HEK293 (cell line): Measurements from ENCODE around the gene SLCO4A1.
A peak's percentile ranks its signal among the peaks of the same experiment; 100 is the strongest.

ENCODE experiments used
- ATF2 ChIP-seq: fragments of 450-650 bp; formaldehyde crosslinking; IDR thresholded peaks from 2 replicates; pipeline ENCODE4 v1.5.1; 2016; ENCODE audit warnings: missing biosample characterization, missing genetic modification characterization, low read depth
- HOXA7 ChIP-seq: sonication (generic); formaldehyde crosslinking; IDR thresholded peaks from 2 replicates; pipeline ENCODE4 v1.8.1; 2022; ENCODE audit warnings: missing genetic modification reagents, borderline replicate concordance
- IKZF3 ChIP-seq: fragments of 450-650 bp; IDR thresholded peaks from 2 replicates; pipeline ENCODE4 v1.5.0; 2018; ENCODE audit warnings: missing biosample characterization, mild to moderate bottlenecking, missing genetic modification characterization, moderate library complexity
- KLF7 ChIP-seq: fragments of 450-650 bp; formaldehyde crosslinking; IDR thresholded peaks from 2 replicates; pipeline ENCODE4 v1.5.1; 2016; ENCODE audit warnings: missing biosample characterization, missing genetic modification characterization, borderline replicate concordance
- OVOL3 ChIP-seq: fragments of 450-650 bp; formaldehyde crosslinking; IDR thresholded peaks from 2 replicates; pipeline ENCODE4 v1.5.1; 2016; ENCODE audit warnings: missing biosample characterization, missing genetic modification characterization
- REST ChIP-seq: fragments of 450-650 bp; formaldehyde crosslinking; IDR thresholded peaks from 2 replicates; pipeline ENCODE4 v1.5.1; 2016; ENCODE audit warnings: missing biosample characterization, missing genetic modification characterization
- SALL2 ChIP-seq: fragments of 450-650 bp; formaldehyde crosslinking; IDR thresholded peaks from 2 replicates; pipeline ENCODE4 v1.5.0; 2017; ENCODE audit warnings: missing biosample characterization, mild to moderate bottlenecking, missing genetic modification characterization, borderline replicate concordance
- SETDB1 ChIP-seq: IDR thresholded peaks from one replicate; pipeline ENCODE4 v1.6.1; 2017; ENCODE audit warnings: mild to moderate bottlenecking, low read length, moderate library complexity, mixed read lengths; ENCODE audit not compliant: insufficient read length
- ZBTB17 ChIP-seq: fragments of 450-650 bp; formaldehyde crosslinking; IDR thresholded peaks from 2 replicates; pipeline ENCODE4 v1.5.1; 2016; ENCODE audit warnings: missing biosample characterization, missing genetic modification characterization
- ZBTB20 ChIP-seq: fragments of 450-650 bp; formaldehyde crosslinking; IDR thresholded peaks from 2 replicates; pipeline ENCODE4 v1.5.1; 2016; ENCODE audit warnings: missing biosample characterization, missing genetic modification characterization
- ZFP69B ChIP-seq: fragments of 450-650 bp; formaldehyde crosslinking; IDR thresholded peaks from 2 replicates; pipeline ENCODE4 v1.5.1; 2016; ENCODE audit warnings: missing biosample characterization, missing genetic modification characterization
- ZNF140 ChIP-seq: fragments of 450-650 bp; formaldehyde crosslinking; IDR thresholded peaks from 2 replicates; pipeline ENCODE4 v1.5.1; 2016; ENCODE audit warnings: missing biosample characterization, missing genetic modification characterization
- ZNF155 ChIP-seq: fragments of 450-650 bp; formaldehyde crosslinking; IDR thresholded peaks from 2 replicates; pipeline ENCODE4 v1.5.1; 2016; ENCODE audit warnings: missing biosample characterization, missing genetic modification characterization
- ZNF221 ChIP-seq: fragments of 450-650 bp; formaldehyde crosslinking; IDR thresholded peaks from 2 replicates; pipeline ENCODE4 v1.5.1; 2017; ENCODE audit warnings: missing biosample characterization, missing genetic modification characterization, borderline replicate concordance
- ZNF239 ChIP-seq: fragments of 450-650 bp; formaldehyde crosslinking; IDR thresholded peaks from 2 replicates; pipeline ENCODE4 v1.5.1; 2016; ENCODE audit warnings: missing biosample characterization, missing genetic modification characterization
- ZNF248 ChIP-seq: fragments of 450-650 bp; formaldehyde crosslinking; IDR thresholded peaks from 2 replicates; pipeline ENCODE4 v1.5.1; 2017; ENCODE audit warnings: missing biosample characterization, missing genetic modification characterization
- ZNF394 ChIP-seq: fragments of 450-650 bp; formaldehyde crosslinking; IDR thresholded peaks from 2 replicates; pipeline ENCODE4 v1.5.1; 2016; ENCODE audit warnings: missing biosample characterization, missing genetic modification characterization, mild to moderate bottlenecking, moderate library complexity, borderline replicate concordance
- ZNF433 ChIP-seq: fragments of 450-650 bp; formaldehyde crosslinking; IDR thresholded peaks from 2 replicates; pipeline ENCODE4 v1.5.1; 2016; ENCODE audit warnings: missing biosample characterization, missing genetic modification characterization, low read depth
- ZNF514 ChIP-seq: fragments of 450-650 bp; formaldehyde crosslinking; IDR thresholded peaks from 2 replicates; pipeline ENCODE4 v1.5.1; 2016; ENCODE audit warnings: missing biosample characterization, missing genetic modification characterization
- ZNF621 ChIP-seq: fragments of 450-650 bp; formaldehyde crosslinking; IDR thresholded peaks from 2 replicates; pipeline ENCODE4 v1.5.1; 2017; ENCODE audit warnings: missing biosample characterization, missing genetic modification characterization
- ZSCAN30 ChIP-seq: fragments of 450-650 bp; IDR thresholded peaks from 2 replicates; pipeline ENCODE4 v1.5.1; 2018; ENCODE audit warnings: missing biosample characterization, mild to moderate bottlenecking, missing genetic modification characterization, moderate library complexity
- ZXDB ChIP-seq: fragments of 450-650 bp; formaldehyde crosslinking; IDR thresholded peaks from 2 replicates; pipeline ENCODE4 v1.5.1; 2016; ENCODE audit warnings: missing biosample characterization, missing genetic modification characterization
- TF ChIP-seq, protein P1 (sequence below): fragments of 450-650 bp; formaldehyde crosslinking; conservative IDR thresholded peaks from 2 replicates; pipeline ENCODE4 v1.5.1; 2016; ENCODE audit warnings: low read depth, missing biosample characterization, missing genetic modification characterization
- TF ChIP-seq, protein P2 (sequence below): sonication (generic); formaldehyde crosslinking; IDR thresholded peaks from 2 replicates; pipeline ENCODE4 v1.8.1; 2022; ENCODE audit warnings: mild to moderate bottlenecking, moderate library complexity, missing genetic modification reagents
- TF ChIP-seq, protein P3 (sequence below): fragments of 450-650 bp; formaldehyde crosslinking; IDR thresholded peaks from 2 replicates; pipeline ENCODE4 v1.5.1; 2016; ENCODE audit warnings: missing biosample characterization, missing genetic modification characterization
- TF ChIP-seq, protein P4 (sequence below): fragments of 450-650 bp; formaldehyde crosslinking; IDR thresholded peaks from 2 replicates; pipeline ENCODE4 v1.5.1; 2016; ENCODE audit warnings: missing biosample characterization, missing genetic modification characterization

The SLCO4A1 gene

GRCh38 chr20:62704341-62704948, 62.1 kb downstream of the SLCO4A1 start (continued):
- TF ChIP-seq, protein P1, sequence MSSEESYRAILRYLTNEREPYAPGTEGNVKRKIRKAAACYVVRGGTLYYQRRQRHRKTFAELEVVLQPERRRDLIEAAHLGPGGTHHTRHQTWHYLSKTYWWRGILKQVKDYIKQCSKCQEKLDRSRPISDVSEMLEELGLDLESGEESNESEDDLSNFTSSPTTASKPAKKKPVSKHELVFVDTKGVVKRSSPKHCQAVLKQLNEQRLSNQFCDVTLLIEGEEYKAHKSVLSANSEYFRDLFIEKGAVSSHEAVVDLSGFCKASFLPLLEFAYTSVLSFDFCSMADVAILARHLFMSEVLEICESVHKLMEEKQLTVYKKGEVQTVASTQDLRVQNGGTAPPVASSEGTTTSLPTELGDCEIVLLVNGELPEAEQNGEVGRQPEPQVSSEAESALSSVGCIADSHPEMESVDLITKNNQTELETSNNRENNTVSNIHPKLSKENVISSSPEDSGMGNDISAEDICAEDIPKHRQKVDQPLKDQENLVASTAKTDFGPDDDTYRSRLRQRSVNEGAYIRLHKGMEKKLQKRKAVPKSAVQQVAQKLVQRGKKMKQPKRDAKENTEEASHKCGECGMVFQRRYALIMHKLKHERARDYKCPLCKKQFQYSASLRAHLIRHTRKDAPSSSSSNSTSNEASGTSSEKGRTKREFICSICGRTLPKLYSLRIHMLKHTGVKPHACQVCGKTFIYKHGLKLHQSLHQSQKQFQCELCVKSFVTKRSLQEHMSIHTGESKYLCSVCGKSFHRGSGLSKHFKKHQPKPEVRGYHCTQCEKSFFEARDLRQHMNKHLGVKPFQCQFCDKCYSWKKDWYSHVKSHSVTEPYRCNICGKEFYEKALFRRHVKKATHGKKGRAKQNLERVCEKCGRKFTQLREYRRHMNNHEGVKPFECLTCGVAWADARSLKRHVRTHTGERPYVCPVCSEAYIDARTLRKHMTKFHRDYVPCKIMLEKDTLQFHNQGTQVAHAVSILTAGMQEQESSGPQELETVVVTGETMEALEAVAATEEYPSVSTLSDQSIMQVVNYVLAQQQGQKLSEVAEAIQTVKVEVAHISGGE (tag by site-specific recombination): no peak
- TF ChIP-seq ZFP69B (tag by site-specific recombination) (peak; percentile 11; the same call in 1 of the 2 replicates), KLF7 (tag by site-specific recombination) (peak; percentile 21; the same call in 1 of the 2 replicates), ZSCAN30 (tag by site-specific recombination) (no peak), ZBTB20 (tag by site-specific recombination) (peak; percentile 94), SETDB1 (no peak), ZNF155 (no peak), ZNF394 (tag by site-specific recombination) (no peak), REST (tag by site-specific recombination) (no peak), OVOL3 (no peak), SALL2 (tag by site-specific recombination) (no peak), ZNF514 (tag by site-specific recombination) (no peak), ZNF248 (tag by site-specific recombination) (no peak), ZNF621 (tag by site-specific recombination) (no peak), ZNF239 (no peak), ZNF433 (tag by site-specific recombination) (no peak), ZBTB17 (peak; percentile 88), ATF2 (tag by site-specific recombination) (no peak), HOXA7 (CRISPR knock-in tag) (no peak), ZNF140 (tag by site-specific recombination) (no peak), ZXDB (tag by site-specific recombination) (no peak; the same call in 1 of the 2 replicates), ZNF221 (tag by site-specific recombination) (no peak), IKZF3 (tag by site-specific recombination) (0 out of 2 replicates have a peak, but pooled peaks have one; percentile 43)
- TF ChIP-seq, protein P2, sequence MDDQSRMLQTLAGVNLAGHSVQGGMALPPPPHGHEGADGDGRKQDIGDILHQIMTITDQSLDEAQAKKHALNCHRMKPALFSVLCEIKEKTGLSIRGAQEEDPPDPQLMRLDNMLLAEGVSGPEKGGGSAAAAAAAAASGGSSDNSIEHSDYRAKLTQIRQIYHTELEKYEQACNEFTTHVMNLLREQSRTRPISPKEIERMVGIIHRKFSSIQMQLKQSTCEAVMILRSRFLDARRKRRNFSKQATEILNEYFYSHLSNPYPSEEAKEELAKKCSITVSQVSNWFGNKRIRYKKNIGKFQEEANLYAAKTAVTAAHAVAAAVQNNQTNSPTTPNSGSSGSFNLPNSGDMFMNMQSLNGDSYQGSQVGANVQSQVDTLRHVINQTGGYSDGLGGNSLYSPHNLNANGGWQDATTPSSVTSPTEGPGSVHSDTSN (CRISPR knock-in tag): no peak; the same call in 1 of the 2 replicates
- TF ChIP-seq, protein P3, sequence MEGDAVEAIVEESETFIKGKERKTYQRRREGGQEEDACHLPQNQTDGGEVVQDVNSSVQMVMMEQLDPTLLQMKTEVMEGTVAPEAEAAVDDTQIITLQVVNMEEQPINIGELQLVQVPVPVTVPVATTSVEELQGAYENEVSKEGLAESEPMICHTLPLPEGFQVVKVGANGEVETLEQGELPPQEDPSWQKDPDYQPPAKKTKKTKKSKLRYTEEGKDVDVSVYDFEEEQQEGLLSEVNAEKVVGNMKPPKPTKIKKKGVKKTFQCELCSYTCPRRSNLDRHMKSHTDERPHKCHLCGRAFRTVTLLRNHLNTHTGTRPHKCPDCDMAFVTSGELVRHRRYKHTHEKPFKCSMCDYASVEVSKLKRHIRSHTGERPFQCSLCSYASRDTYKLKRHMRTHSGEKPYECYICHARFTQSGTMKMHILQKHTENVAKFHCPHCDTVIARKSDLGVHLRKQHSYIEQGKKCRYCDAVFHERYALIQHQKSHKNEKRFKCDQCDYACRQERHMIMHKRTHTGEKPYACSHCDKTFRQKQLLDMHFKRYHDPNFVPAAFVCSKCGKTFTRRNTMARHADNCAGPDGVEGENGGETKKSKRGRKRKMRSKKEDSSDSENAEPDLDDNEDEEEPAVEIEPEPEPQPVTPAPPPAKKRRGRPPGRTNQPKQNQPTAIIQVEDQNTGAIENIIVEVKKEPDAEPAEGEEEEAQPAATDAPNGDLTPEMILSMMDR (tag by site-specific recombination): 0 out of 2 replicates have a peak, but pooled peaks have one; percentile 3
- TF ChIP-seq, protein P4, sequence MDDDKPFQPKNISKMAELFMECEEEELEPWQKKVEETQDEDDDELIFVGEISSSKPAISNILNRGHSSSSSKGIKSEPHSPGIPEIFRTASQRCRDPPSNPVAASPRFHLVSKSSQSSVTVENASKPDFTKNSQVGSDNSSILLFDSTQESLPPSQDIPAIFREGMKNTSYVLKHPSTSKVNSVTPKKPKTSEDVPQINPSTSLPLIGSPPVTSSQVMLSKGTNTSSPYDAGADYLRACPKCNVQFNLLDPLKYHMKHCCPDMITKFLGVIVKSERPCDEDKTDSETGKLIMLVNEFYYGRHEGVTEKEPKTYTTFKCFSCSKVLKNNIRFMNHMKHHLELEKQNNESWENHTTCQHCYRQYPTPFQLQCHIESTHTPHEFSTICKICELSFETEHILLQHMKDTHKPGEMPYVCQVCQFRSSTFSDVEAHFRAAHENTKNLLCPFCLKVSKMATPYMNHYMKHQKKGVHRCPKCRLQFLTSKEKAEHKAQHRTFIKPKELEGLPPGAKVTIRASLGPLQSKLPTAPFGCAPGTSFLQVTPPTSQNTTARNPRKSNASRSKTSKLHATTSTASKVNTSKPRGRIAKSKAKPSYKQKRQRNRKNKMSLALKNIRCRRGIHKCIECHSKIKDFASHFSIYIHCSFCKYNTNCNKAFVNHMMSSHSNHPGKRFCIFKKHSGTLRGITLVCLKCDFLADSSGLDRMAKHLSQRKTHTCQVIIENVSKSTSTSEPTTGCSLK (tag by site-specific recombination): no peak
